Kidney (tissue), 14 donors: Measurements from ENCODE around the gene XRCC3. TPM values are rescaled to one million over a fixed set of nuclear protein-coding genes. Genes with fewer than 3 reads are reported as not detected.

Experiments
- DNase-seq, 5 donors: peaks; one replicate each; pipeline ENCODE4 v3.0.0-alpha.2; 2013 to 2020
- FAIRE-seq: peaks from 2 replicates; lab custom pipeline; 2012; peaks lifted over from hg19 to GRCh38; lab: Jason Lieb, UNC
- H3K27ac ChIP-seq, 2 donors: one replicate each; pipeline ENCODE4 v1.7.0; 2013; ENCODE audit warnings: low read depth in 2 of 2, low read length in 2 of 2, inconsistent platforms in 1 of 2
- H3K27me3 ChIP-seq: one replicate; pipeline ENCODE4 v1.7.1; 2013; ENCODE audit warnings: low read length, inconsistent platforms; ENCODE audit not compliant: control insufficient read depth, insufficient read depth
- H3K36me3 ChIP-seq, 3 donors: one replicate each; pipeline versions ENCODE4 v1.7.0 to v1.7.1; 2013; ENCODE audit warnings: low read length in 3 of 3, control low read depth in 1 of 3, inconsistent platforms in 1 of 3; ENCODE audit not compliant: insufficient read depth in 3 of 3, control insufficient read depth in 2 of 3
- H3K4me1 ChIP-seq, 3 donors: one replicate each; pipeline versions ENCODE4 v1.7.0 to v1.7.1; 2013; ENCODE audit warnings: low read length in 3 of 3, inconsistent platforms in 1 of 3, low read depth in 1 of 3; ENCODE audit not compliant: control insufficient read depth in 2 of 3, insufficient read depth in 2 of 3
- H3K4me3 ChIP-seq, 3 donors: one replicate each; pipeline versions ENCODE4 v1.7.0 to v1.8.1; 2013; ENCODE audit warnings: low read length in 3 of 3, control low read depth in 1 of 3, inconsistent platforms in 1 of 3
- H3K9ac ChIP-seq, 3 donors: one replicate each; pipeline versions ENCODE4 v1.7.0 to v1.7.1; 2013; ENCODE audit warnings: low read length in 3 of 3, control low read depth in 1 of 3, inconsistent platforms in 1 of 3
- H3K9me3 ChIP-seq, 3 donors: one replicate each; pipeline versions ENCODE4 v1.7.0 to v1.7.1; 2013; ENCODE audit warnings: low read length in 3 of 3, control low read depth in 1 of 3, inconsistent platforms in 1 of 3; ENCODE audit not compliant: control insufficient read depth in 2 of 3, insufficient read depth in 1 of 3
- intact Hi-C: fragments of 100-400 bp; cut with DNase I; formaldehyde crosslinking; loops from one replicate; pipeline ENCODE4 v1.11.1; 2022
- polyA plus RNA-seq: library from polyadenylated mRNA; stranded (reverse); fragments of 350-450 nt; fragmentation: Illumina TruSeq; extraction: RNeasy Lipid Tissue Mini Kit (QIAGEN cat#74804); gene quantifications from one replicate; pipeline ENCODE4 v1.2.3, GENCODE V29; 2014; ENCODE audit warnings: low read depth, low replicate concordance; ENCODE audit not compliant: insufficient read depth
- total RNA-seq: library from RNA; stranded (reverse); fragmentation: NEBNext Ultra II Directional; extraction: Animal tissue kit (Norgen Biotek cat#: 25700); gene quantifications from one replicate; pipeline ENCODE4 v1.2.1, GENCODE V29; 2021
- TF ChIP-seq, protein P1 (sequence below): IDR thresholded peaks from 3 replicates; pipeline ENCODE4 v1.5.1; 2012; ENCODE audit warnings: mild to moderate bottlenecking, moderate library complexity, borderline replicate concordance; ENCODE audit not compliant: insufficient read depth; ENCODE audit errors: extremely low read depth
- donor health status: control.
- donor health status: control.
- donor health status: control.
- donor health status: control.
- donor health status: control.
- donor health status: DM: yes; HTN: yes; CAD: no.
- donor health status: Normal renal cell carcinoma (clear cell type).

XRCC3 gene
- total and polyA plus RNA-seq, 2 donors from 2014 or later = 2.8 to 6.3 TPM

DNA sequence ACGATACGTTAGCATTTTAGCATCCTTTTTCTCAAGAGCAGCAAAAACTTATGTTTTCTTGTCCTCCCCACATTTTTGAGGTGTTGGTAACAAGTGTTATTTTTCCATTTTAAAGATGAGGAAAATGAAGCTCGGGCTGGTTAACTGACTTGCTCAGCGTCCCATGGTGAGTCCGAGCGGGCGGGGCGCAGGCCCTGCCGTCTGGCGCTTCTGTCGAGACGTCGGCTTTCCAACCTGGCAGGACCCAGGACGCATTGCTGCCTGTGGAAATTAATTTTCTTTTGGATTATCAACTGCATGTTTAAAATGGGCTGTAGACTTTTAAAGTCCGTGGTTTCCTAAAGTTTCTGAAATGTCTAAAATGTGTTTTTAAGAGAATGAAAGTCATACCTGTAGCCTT, 30.4 kb downstream of the XRCC3 start:
- Histone ChIP-seq H3K4me1 (no peaks in the 10 kb centered on the region), H3K9me3 (no peaks in the 10 kb centered on the region), H3K27me3 (no peaks in the 10 kb centered on the region), H3K36me3 (peaks cover 14 to 56% (median 37%) of the 10 kb centered on the region in 3 donors), H3K27ac (no peak overlapping the region), H3K9ac (no peak overlapping the region), H3K4me3 (no peak overlapping the region)
- intact Hi-C loops = no loop called here
- TF ChIP-seq, protein P1, sequence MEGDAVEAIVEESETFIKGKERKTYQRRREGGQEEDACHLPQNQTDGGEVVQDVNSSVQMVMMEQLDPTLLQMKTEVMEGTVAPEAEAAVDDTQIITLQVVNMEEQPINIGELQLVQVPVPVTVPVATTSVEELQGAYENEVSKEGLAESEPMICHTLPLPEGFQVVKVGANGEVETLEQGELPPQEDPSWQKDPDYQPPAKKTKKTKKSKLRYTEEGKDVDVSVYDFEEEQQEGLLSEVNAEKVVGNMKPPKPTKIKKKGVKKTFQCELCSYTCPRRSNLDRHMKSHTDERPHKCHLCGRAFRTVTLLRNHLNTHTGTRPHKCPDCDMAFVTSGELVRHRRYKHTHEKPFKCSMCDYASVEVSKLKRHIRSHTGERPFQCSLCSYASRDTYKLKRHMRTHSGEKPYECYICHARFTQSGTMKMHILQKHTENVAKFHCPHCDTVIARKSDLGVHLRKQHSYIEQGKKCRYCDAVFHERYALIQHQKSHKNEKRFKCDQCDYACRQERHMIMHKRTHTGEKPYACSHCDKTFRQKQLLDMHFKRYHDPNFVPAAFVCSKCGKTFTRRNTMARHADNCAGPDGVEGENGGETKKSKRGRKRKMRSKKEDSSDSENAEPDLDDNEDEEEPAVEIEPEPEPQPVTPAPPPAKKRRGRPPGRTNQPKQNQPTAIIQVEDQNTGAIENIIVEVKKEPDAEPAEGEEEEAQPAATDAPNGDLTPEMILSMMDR = no peak
- FAIRE-seq = no peak
- no peak for DNase-seq

DNA sequence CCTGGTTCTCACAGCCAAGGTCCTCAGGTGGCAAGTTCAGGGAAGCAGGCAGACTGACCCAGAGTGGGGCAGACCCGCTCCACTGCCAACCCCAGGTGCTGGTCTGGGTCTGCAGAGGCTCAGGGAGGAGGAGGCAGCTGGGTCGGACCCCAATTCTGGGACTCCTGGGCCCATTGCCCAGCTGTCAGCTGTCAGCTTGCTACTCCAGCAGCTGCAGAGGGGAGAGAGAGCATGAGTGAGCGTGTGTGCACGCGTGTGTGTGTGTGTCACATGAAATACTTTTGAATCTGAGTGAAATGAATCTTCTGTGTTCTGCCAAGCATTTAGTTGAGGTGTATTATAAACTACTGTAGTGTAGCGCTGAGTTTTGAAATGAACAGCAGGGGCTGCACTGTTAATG, 30.8 kb downstream of the XRCC3 start:
- Histone ChIP-seq H3K4me1 (no peaks in the 10 kb centered on the region), H3K36me3 (peaks cover 14 to 60% (median 37%) of the 10 kb centered on the region in 3 donors), H3K9ac (no peak overlapping the region), H3K9me3 (no peaks in the 10 kb centered on the region), H3K4me3 (no peak overlapping the region), H3K27ac (no peak overlapping the region), H3K27me3 (no peaks in the 10 kb centered on the region)
- FAIRE-seq = no peak
- no peak for DNase-seq
- intact Hi-C loops = no loop called here
- TF ChIP-seq, protein P1 = no peak

DNA sequence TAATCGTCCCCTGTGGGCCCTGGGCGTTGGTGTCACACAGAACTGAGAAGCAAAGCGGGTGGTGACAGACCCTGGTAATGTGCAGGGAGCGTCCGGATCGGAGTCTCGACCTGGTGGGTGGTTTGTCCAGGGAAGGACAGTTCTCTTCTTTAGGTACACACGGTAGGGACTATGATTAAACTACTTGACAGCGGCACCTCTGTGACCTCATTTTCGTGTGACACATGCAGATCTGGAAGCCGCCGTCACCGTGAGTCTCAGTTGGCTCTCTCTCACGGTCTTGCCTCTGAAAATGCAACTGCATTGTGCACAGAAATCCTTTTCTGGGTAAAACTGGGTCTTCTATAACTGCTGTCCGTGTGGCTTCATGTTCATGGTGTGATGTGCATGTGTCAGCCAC, 32.1 kb downstream of the XRCC3 start:
- no peaks in the 10 kb centered on the region for H3K4me1 ChIP-seq
- no peaks in the 10 kb centered on the region for H3K27me3 ChIP-seq
- H3K27ac ChIP-seq = no peak overlapping the region
- no peak for DNase-seq
- no peak overlapping the region for H3K4me3 ChIP-seq
- no peaks in the 10 kb centered on the region for H3K9me3 ChIP-seq
- TF ChIP-seq, protein P1 = no peak
- H3K9ac ChIP-seq = no peak overlapping the region
- FAIRE-seq = no peak
- H3K36me3 ChIP-seq = peaks cover 10 to 59% (median 43%) of the 10 kb centered on the region in 3 donors
- intact Hi-C loops = no loop called here

DNA sequence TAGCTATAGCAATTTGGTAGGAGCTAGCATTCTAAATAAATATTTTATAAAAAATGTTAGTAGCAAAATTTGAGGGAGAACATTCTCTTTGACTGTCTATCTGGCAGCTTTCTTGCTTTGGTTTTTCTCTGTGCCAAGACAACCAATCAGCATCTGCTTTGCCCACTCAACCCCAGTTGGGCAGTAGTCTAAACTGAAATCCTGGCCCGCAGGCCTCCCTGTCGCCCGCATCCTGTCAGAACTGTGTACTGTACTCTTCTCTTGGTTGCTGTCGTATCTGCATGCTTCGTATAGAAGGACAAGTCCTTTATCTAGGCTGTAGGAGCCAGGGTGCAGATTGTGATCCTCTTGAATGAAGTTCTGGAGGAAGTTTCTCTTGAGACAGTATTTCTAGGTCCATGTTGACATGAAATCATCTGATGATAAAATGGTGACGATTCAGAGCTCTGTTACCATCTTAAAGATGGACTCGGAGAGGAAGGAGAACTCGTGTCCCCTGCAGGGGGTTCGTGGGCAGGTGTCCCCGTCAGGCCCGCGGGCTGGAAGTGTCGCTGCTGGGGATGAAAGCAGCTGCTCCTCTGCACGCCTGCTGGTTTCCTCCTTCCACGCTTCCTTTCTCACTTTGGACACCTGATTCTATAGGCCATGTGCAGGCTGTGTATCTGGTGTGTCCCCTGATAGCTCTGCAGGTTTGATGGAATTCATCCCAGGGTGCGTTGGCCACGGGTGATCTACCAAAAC, 34.6 kb downstream of the XRCC3 start:
- DNase-seq (no peak), FAIRE-seq (no peak)
- no peak overlapping the region for H3K27ac ChIP-seq
- no peak overlapping the region for H3K4me3 ChIP-seq
- H3K4me1 ChIP-seq = no peaks in the 10 kb centered on the region
- no peaks in the 10 kb centered on the region for H3K27me3 ChIP-seq
- intact Hi-C loops = no loop called here
- TF ChIP-seq, protein P1 = no peak
- no peak overlapping the region for H3K9ac ChIP-seq
- H3K36me3 ChIP-seq = peaks cover 12 to 68% (median 45%) of the 10 kb centered on the region in 3 donors
- no peaks in the 10 kb centered on the region for H3K9me3 ChIP-seq
